Ovary (tissue), 3 donors: ENCODE measurements around the gene LIMS2.

Source experiments
- CTCF ChIP-seq, 3 donors: fragments of 450-650 bp in 2 of 3; fragments of 200-600 bp in 1 of 3; IDR thresholded peaks; one replicate each; pipeline versions ENCODE4 v1.5.1 to v1.8.0; 2016 to 2022; ENCODE audit warnings: antibody characterized with exemption in 3 of 3, mild to moderate bottlenecking in 1 of 3
- POLR2A ChIP-seq: fragments of 450-650 bp; IDR thresholded peaks from one replicate; pipeline ENCODE4 v1.6.1; 2017; ENCODE audit warnings: antibody characterized with exemption, mild to moderate bottlenecking, moderate library complexity
- donor health status: DM: no; HTN: no; CAD: no.

GRCh38 chr2:127698553-127699355 lies 23.4 kb upstream of the LIMS2 start:
- TF ChIP-seq CTCF (IDR thresholded peaks at IDR 0.05): no peak
- no peak for TF ChIP-seq POLR2A
